Neural cell (in vitro differentiated cells): ENCODE results near the gene ITLN2. TPM values are rescaled to one million over a fixed set of nuclear protein-coding genes. Genes with fewer than 3 reads are reported as not detected.
"Not testable (repeated sequence)": the region's sequence is repeated elsewhere in the genome, so short reads cannot be mapped to it uniquely, and the experiment has no call there.

Source experiments
- H2AFZ ChIP-seq: fragments of 200-600, 300-800 bp; sonication (generic), shearing (Covaris generic); 2 replicates; pipeline ENCODE4 v1.6.0; 2014; ENCODE audit warnings: low read depth, mild to moderate bottlenecking, antibody characterized with exemption, low read length, moderate library complexity
- H3F3A ChIP-seq: fragments of 200-600 bp; shearing (Covaris generic); 2 replicates; pipeline ENCODE4 v1.6.1; 2016; ENCODE audit warnings: mild to moderate bottlenecking, moderate library complexity, mixed read lengths, antibody characterized with exemption, low read length; ENCODE audit not compliant: insufficient read depth, poor library complexity, severe bottlenecking
- H3K27ac ChIP-seq: fragments of 200-600, 300-800 bp; sonication (generic), shearing (Covaris generic); 2 replicates; pipeline ENCODE4 v1.5.1; 2014; ENCODE audit warnings: mild to moderate bottlenecking, low read length, moderate library complexity
- H3K27me3 ChIP-seq: fragments of 300-800, 200-600 bp; sonication (generic), shearing (Covaris generic); 2 replicates; pipeline ENCODE4 v1.6.0; 2014; ENCODE audit warnings: mild to moderate bottlenecking, low read depth, low read length, moderate library complexity; ENCODE audit not compliant: insufficient read depth
- H3K36me3 ChIP-seq: fragments of 300-800, 200-600 bp; sonication (generic), shearing (Covaris generic); 2 replicates; pipeline ENCODE4 v1.5.1; 2014; ENCODE audit warnings: mild to moderate bottlenecking, antibody characterized with exemption, low read length, moderate library complexity; ENCODE audit not compliant: insufficient read depth
- H3K4me2 ChIP-seq: fragments of 300-800, 200-600 bp; sonication (generic), shearing (Covaris generic); 2 replicates; pipeline ENCODE4 v1.6.0; 2014; ENCODE audit warnings: mild to moderate bottlenecking, low read length
- H3K4me3 ChIP-seq: fragments of 300-800, 200-600 bp; sonication (generic), shearing (Covaris generic); 2 replicates; pipeline ENCODE4 v1.5.1; 2014; ENCODE audit warnings: mild to moderate bottlenecking, low read length, moderate library complexity
- H3K79me2 ChIP-seq: fragments of 200-600 bp; shearing (Covaris generic); replicated peaks from 2 replicates; pipeline ENCODE4 v1.6.0; 2014; ENCODE audit warnings: mild to moderate bottlenecking, low read length, moderate library complexity; ENCODE audit not compliant: insufficient read depth
- H3K9ac ChIP-seq: fragments of 300-800, 200-600 bp; sonication (generic), shearing (Covaris generic); 2 replicates; pipeline ENCODE4 v1.6.1; 2016; ENCODE audit warnings: mild to moderate bottlenecking, low read length, mixed read lengths
- H3K9me2 ChIP-seq: fragments of 200-600 bp; shearing (Covaris generic); 2 replicates; pipeline ENCODE4 v1.6.1; 2016; ENCODE audit warnings: mild to moderate bottlenecking, low read length, mixed read lengths; ENCODE audit not compliant: insufficient read depth
- H3K9me3 ChIP-seq: fragments of 200-600, 300-800 bp; sonication (generic), shearing (Covaris generic); 2 replicates; pipeline ENCODE4 v1.6.1; 2016; ENCODE audit warnings: mild to moderate bottlenecking, mixed run types, low read length, moderate library complexity, mixed read lengths
- H4K20me1 ChIP-seq: fragments of 200-600 bp; shearing (Covaris generic); 2 replicates; pipeline ENCODE4 v1.6.1; 2016; ENCODE audit warnings: mild to moderate bottlenecking, mixed run types; ENCODE audit not compliant: insufficient read depth
- CTCF ChIP-seq: fragments of 450-650 bp; IDR thresholded peaks from 2 replicates; pipeline ENCODE4 v1.5.1; 2014; ENCODE audit warnings: antibody characterized with exemption, mild to moderate bottlenecking, moderate library complexity; ENCODE audit not compliant: poor library complexity, severe bottlenecking
- EP300 ChIP-seq: fragments of 450-650 bp; conservative IDR thresholded peaks from 2 replicates; pipeline ENCODE4 v1.6.1; 2014; ENCODE audit warnings: antibody characterized with exemption, mild to moderate bottlenecking, moderate library complexity; ENCODE audit not compliant: poor library complexity, severe bottlenecking
- EZH2 ChIP-seq: fragments of 200-600, 300-800 bp; shearing (Covaris generic), sonication (generic); IDR thresholded peaks from 2 replicates; pipeline ENCODE4 v1.6.1; 2014; ENCODE audit warnings: antibody characterized with exemption, low read length, borderline replicate concordance, mild to moderate bottlenecking; ENCODE audit not compliant: insufficient read depth, poor library complexity, severe bottlenecking
- POLR2AphosphoS5 ChIP-seq: IDR thresholded peaks from 2 replicates; pipeline ENCODE4 v1.6.1; 2012
- RAD21 ChIP-seq: fragments of 450-650 bp; conservative IDR thresholded peaks from 2 replicates; pipeline ENCODE4 v1.6.1; 2014; ENCODE audit warnings: antibody characterized with exemption, mild to moderate bottlenecking, moderate library complexity
- REST ChIP-seq: IDR thresholded peaks from 2 replicates; pipeline ENCODE4 v1.6.1; 2012; ENCODE audit warnings: borderline replicate concordance
- SMC3 ChIP-seq: fragments of 450-650 bp; conservative IDR thresholded peaks from 2 replicates; pipeline ENCODE4 v1.6.1; 2014; ENCODE audit warnings: antibody characterized with exemption, mild to moderate bottlenecking, moderate library complexity; ENCODE audit not compliant: poor library complexity
- TAF1 ChIP-seq: IDR thresholded peaks from 2 replicates; pipeline ENCODE4 v1.6.1; 2012; ENCODE audit warnings: low read depth
- polyA plus RNA-seq: library from polyadenylated mRNA; depleted of rRNA; stranded (reverse); fragments of >200 nt; gene quantifications from 2 replicates; pipeline ENCODE4 v1.2.3, GENCODE V29; 2014

The ITLN2 gene
- polyA plus RNA-seq, 1 donor from 2014 or later: not detected

- Histone ChIP-seq H3K36me3 (no peaks in the 10 kb centered on the region), H2AFZ (no peak overlapping the region), H3K79me2 (no peaks in the 10 kb centered on the region), H3K4me2 (no peak overlapping the region), H4K20me1 (no peaks in the 10 kb centered on the region), H3K27ac (no peak overlapping the region), H3K27me3 (no peaks in the 10 kb centered on the region), H3K9me3 (peaks cover 3% of the 10 kb centered on the region), H3K4me3 (no peak overlapping the region), H3K9ac (no peak overlapping the region), H3K9me2 (no peaks in the 10 kb centered on the region), H3F3A (no peaks in the 10 kb centered on the region)
- no peak for TF ChIP-seq POLR2AphosphoS5
- TF ChIP-seq EZH2: no peak
- TF ChIP-seq RAD21: no peak
Observed at GRCh38 chr1:160916666-160917065, 37.9 kb downstream of the ITLN2 start.

GRCh38 chr1:160913229-160913628 is 41.4 kb downstream of the ITLN2 start:
- H3K27ac ChIP-seq, H3K27me3 ChIP-seq, H2AFZ ChIP-seq, H4K20me1 ChIP-seq, H3K9me2 ChIP-seq, H3F3A ChIP-seq, H3K9me3 ChIP-seq, H3K36me3 ChIP-seq, H3K4me3 ChIP-seq, H3K9ac ChIP-seq, H3K79me2 ChIP-seq, H3K4me2 ChIP-seq: not testable (repeated sequence)

GRCh38 chr1:160911925-160912324 is 42.7 kb downstream of the ITLN2 start:
- H3F3A ChIP-seq: no peaks in the 10 kb centered on the region
- H3K4me3 ChIP-seq: no peak overlapping the region
- no peaks in the 10 kb centered on the region for H3K9me2 ChIP-seq
- no peaks in the 10 kb centered on the region for H4K20me1 ChIP-seq
- H3K4me2 ChIP-seq: no peak overlapping the region
- H3K27me3 ChIP-seq: no peaks in the 10 kb centered on the region
- H2AFZ ChIP-seq: no peak overlapping the region
- TF ChIP-seq POLR2AphosphoS5 (no peak), TAF1 (no peak), EP300 (no peak), SMC3 (no peak), CTCF (no peak), EZH2 (no peak), REST (no peak)
- H3K9ac ChIP-seq: no peak overlapping the region
- H3K27ac ChIP-seq: no peak overlapping the region
- no peaks in the 10 kb centered on the region for H3K36me3 ChIP-seq
- no peaks in the 10 kb centered on the region for H3K9me3 ChIP-seq
- H3K79me2 ChIP-seq: no peaks in the 10 kb centered on the region
